Measurements from ENCODE around the gene ATP9B.

The ATP9B gene

GRCh38 chr18:79410171-79410641 is 341.0 kb downstream of the ATP9B start:
- Histone ChIP-seq H3K4me2 (ENCODE audit: low read depth, low read length, poor library complexity, severe bottlenecking) (no peak overlapping the region), H3K9me2 (replicated peaks; ENCODE audit: low read depth, low read length) (no peaks in the 10 kb centered on the region), H3K27me3 (ENCODE audit: insufficient read depth, low read length, poor library complexity, severe bottlenecking) (no peaks in the 10 kb centered on the region), H3K79me2 (ENCODE audit: insufficient read depth, low read length) (peaks cover 31% of the 10 kb centered on the region; the same call in 1 of the 2 replicates), H2AFZ (ENCODE audit: low read length) (no peak overlapping the region), H4K20me1 (ENCODE audit: insufficient read depth, low read length, poor library complexity, severe bottlenecking) (no peaks in the 10 kb centered on the region), H3K4me3 (ENCODE audit: low read length, poor library complexity, severe bottlenecking) (no peak overlapping the region), H3K9me3 (ENCODE audit: insufficient read depth, low read depth, low read length) (no peaks in the 10 kb centered on the region), H3K9ac (ENCODE audit: low read depth, low read length, poor library complexity, severe bottlenecking) (no peak overlapping the region), H3F3A (ENCODE audit: low read depth) (no peaks in the 10 kb centered on the region), H3K4me1 (ENCODE audit: insufficient read depth, low read length, poor library complexity, severe bottlenecking) (peaks cover 10% of the 10 kb centered on the region), H3K36me3 (ENCODE audit: insufficient read depth, low read length) (peaks cover 31% of the 10 kb centered on the region; the same call in 1 of the 2 replicates)
- no peak for TF ChIP-seq CTCF (conservative IDR thresholded peaks at IDR 0.05; ENCODE audit: low read length)
- TF ChIP-seq EZH2phosphoT487 (IDR thresholded peaks at IDR 0.05; ENCODE audit: borderline replicate concordance) = no peak

DNA sequence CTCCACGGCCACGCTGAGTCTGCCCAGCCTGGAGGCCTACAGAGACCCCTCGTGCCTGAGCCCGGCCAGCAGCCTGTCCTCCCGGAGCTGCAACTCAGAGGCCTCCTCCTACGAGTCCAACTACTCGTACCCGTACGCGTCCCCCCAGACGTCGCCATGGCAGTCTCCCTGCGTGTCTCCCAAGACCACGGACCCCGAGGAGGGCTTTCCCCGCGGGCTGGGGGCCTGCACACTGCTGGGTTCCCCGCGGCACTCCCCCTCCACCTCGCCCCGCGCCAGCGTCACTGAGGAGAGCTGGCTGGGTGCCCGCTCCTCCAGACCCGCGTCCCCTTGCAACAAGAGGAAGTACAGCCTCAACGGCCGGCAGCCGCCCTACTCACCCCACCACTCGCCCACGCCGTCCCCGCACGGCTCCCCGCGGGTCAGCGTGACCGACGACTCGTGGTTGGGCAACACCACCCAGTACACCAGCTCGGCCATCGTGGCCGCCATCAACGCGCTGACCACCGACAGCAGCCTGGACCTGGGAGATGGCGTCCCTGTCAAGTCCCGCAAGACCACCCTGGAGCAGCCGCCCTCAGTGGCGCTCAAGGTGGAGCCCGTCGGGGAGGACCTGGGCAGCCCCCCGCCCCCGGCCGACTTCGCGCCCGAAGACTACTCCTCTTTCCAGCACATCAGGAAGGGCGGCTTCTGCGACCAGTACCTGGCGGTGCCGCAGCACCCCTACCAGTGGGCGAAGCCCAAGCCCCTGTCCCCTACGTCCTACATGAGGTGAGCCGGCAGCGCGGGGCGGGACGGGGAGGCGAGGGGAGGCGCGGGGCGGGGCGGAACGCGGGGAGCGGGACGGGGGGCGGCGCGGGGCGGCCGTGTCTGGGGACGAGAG is 341.8 kb downstream of the ATP9B start:
- no peak overlapping the region for H3K4me3 ChIP-seq (ENCODE audit: low read length, poor library complexity, severe bottlenecking)

More for the DNA sequence above, 341.8 kb downstream of the ATP9B start:
- peaks cover 31% of the 10 kb centered on the region; the same call in 1 of the 2 replicates for H3K36me3 ChIP-seq (ENCODE audit: insufficient read depth, low read length)
- no peaks in the 10 kb centered on the region for H3K27me3 ChIP-seq (ENCODE audit: insufficient read depth, low read length, poor library complexity, severe bottlenecking)
- no peaks in the 10 kb centered on the region for H3F3A ChIP-seq (ENCODE audit: low read depth)
- no peaks in the 10 kb centered on the region for H3K9me2 ChIP-seq (replicated peaks; ENCODE audit: low read depth, low read length)
- H3K9ac ChIP-seq (ENCODE audit: low read depth, low read length, poor library complexity, severe bottlenecking) = no peak overlapping the region
- H4K20me1 ChIP-seq (ENCODE audit: insufficient read depth, low read length, poor library complexity, severe bottlenecking) = no peaks in the 10 kb centered on the region
- peaks cover 23% of the 10 kb centered on the region; the same call in 1 of the 2 replicates for H3K79me2 ChIP-seq (ENCODE audit: insufficient read depth, low read length)
- TF ChIP-seq EZH2phosphoT487 (IDR thresholded peaks at IDR 0.05; ENCODE audit: borderline replicate concordance) (no peak), CTCF (conservative IDR thresholded peaks at IDR 0.05; ENCODE audit: low read length) (no peak)
- no peak overlapping the region for H3K4me2 ChIP-seq (ENCODE audit: low read depth, low read length, poor library complexity, severe bottlenecking)
- no peak overlapping the region for H2AFZ ChIP-seq (ENCODE audit: low read length)
- H3K4me1 ChIP-seq (ENCODE audit: insufficient read depth, low read length, poor library complexity, severe bottlenecking) = peaks cover 2% of the 10 kb centered on the region
- no peaks in the 10 kb centered on the region for H3K9me3 ChIP-seq (ENCODE audit: insufficient read depth, low read depth, low read length)

Data from Loucy (cell line).